HUES48 (cell line): ENCODE measurements around the gene RBP5.

ENCODE experiments used
- H3K27ac ChIP-seq: one replicate; pipeline ENCODE4 v1.7.0; 2013; ENCODE audit warnings: low read depth, low read length, inconsistent platforms
- H3K27me3 ChIP-seq: 2 replicates; pipeline ENCODE4 v1.6.1; 2013; ENCODE audit warnings: mild to moderate bottlenecking, low read length; ENCODE audit not compliant: control insufficient read depth, insufficient read depth
- H3K36me3 ChIP-seq: 2 replicates; pipeline ENCODE4 v1.6.1; 2013; ENCODE audit warnings: low read length; ENCODE audit not compliant: control insufficient read depth, insufficient read depth
- H3K4me1 ChIP-seq: 2 replicates; pipeline ENCODE4 v1.6.1; 2013; ENCODE audit warnings: mild to moderate bottlenecking, low read length; ENCODE audit not compliant: control insufficient read depth, insufficient read depth
- H3K4me3 ChIP-seq: 2 replicates; pipeline ENCODE4 v1.5.1; 2013; ENCODE audit warnings: mild to moderate bottlenecking, low read depth, low read length
- H3K9ac ChIP-seq: 2 replicates; pipeline ENCODE4 v1.6.1; 2013; ENCODE audit warnings: mild to moderate bottlenecking, low read depth, low read length, moderate library complexity
- H3K9me3 ChIP-seq: 2 replicates; pipeline ENCODE4 v1.6.1; 2013; ENCODE audit warnings: low read length; ENCODE audit not compliant: control insufficient read depth, insufficient read depth

The RBP5 gene

GRCh38 chr12:7091171-7091570 is 37.5 kb downstream of the RBP5 start:
- Histone ChIP-seq H3K9ac (no peak overlapping the region), H3K27ac (no peak overlapping the region), H3K27me3 (no peaks in the 10 kb centered on the region; the same call in 1 of the 2 replicates), H3K4me3 (no peak overlapping the region), H3K36me3 (no peaks in the 10 kb centered on the region), H3K9me3 (no peaks in the 10 kb centered on the region), H3K4me1 (peaks cover 11% of the 10 kb centered on the region)

GRCh38 chr12:7090222-7090998 is 38.3 kb downstream of the RBP5 start:
- no peaks in the 10 kb centered on the region; the same call in 1 of the 2 replicates for H3K27me3 ChIP-seq
- H3K36me3 ChIP-seq = no peaks in the 10 kb centered on the region
- no peak overlapping the region for H3K27ac ChIP-seq
- H3K4me3 ChIP-seq = no peak overlapping the region
- H3K9ac ChIP-seq = no peak overlapping the region
- peaks cover 11% of the 10 kb centered on the region for H3K4me1 ChIP-seq
- no peaks in the 10 kb centered on the region; the same call in 1 of the 2 replicates for H3K9me3 ChIP-seq

GRCh38 chr12:7089196-7089871 is 39.4 kb downstream of the RBP5 start:
- no peaks in the 10 kb centered on the region; the same call in 1 of the 2 replicates for H3K9me3 ChIP-seq
- H3K4me3 ChIP-seq = no peak overlapping the region
- H3K4me1 ChIP-seq = peaks cover 11% of the 10 kb centered on the region
- H3K27ac ChIP-seq = no peak overlapping the region
- H3K9ac ChIP-seq = no peak overlapping the region
- no peaks in the 10 kb centered on the region; the same call in 1 of the 2 replicates for H3K27me3 ChIP-seq
- H3K36me3 ChIP-seq = no peaks in the 10 kb centered on the region

- Histone ChIP-seq H3K27ac (no peak overlapping the region), H3K27me3 (no peaks in the 10 kb centered on the region), H3K9me3 (no peaks in the 10 kb centered on the region; the same call in 1 of the 2 replicates), H3K4me1 (no peaks in the 10 kb centered on the region), H3K9ac (no peak overlapping the region), H3K36me3 (0 out of 2 replicates have a peak, but pooled peaks cover 5% of the 10 kb centered on the region), H3K4me3 (no peak overlapping the region)
Observed at GRCh38 chr12:7083125-7083524, 45.6 kb downstream of the RBP5 start.

- Histone ChIP-seq H3K27ac (no peak overlapping the region), H3K4me1 (no peaks in the 10 kb centered on the region), H3K36me3 (0 out of 2 replicates have a peak, but pooled peaks cover 5% of the 10 kb centered on the region), H3K4me3 (no peak overlapping the region), H3K27me3 (no peaks in the 10 kb centered on the region), H3K9me3 (no peaks in the 10 kb centered on the region; the same call in 1 of the 2 replicates), H3K9ac (no peak overlapping the region)
Observed at GRCh38 chr12:7081037-7081436, 47.7 kb downstream of the RBP5 start.

- Histone ChIP-seq H3K4me3 (no peak overlapping the region), H3K9me3 (no peaks in the 10 kb centered on the region), H3K36me3 (0 out of 2 replicates have a peak, but pooled peaks cover 5% of the 10 kb centered on the region), H3K9ac (no peak overlapping the region), H3K27me3 (no peaks in the 10 kb centered on the region), H3K4me1 (no peaks in the 10 kb centered on the region), H3K27ac (no peak overlapping the region)
Observed at GRCh38 chr12:7079826-7080125, 48.9 kb downstream of the RBP5 start.

GRCh38 chr12:7078163-7078562 is 50.5 kb downstream of the RBP5 start:
- H3K4me3 ChIP-seq = no peak overlapping the region
- H3K27ac ChIP-seq = no peak overlapping the region
- H3K9me3 ChIP-seq = no peaks in the 10 kb centered on the region
- no peaks in the 10 kb centered on the region for H3K4me1 ChIP-seq
- no peak overlapping the region for H3K9ac ChIP-seq
- H3K36me3 ChIP-seq = 0 out of 2 replicates have a peak, but pooled peaks cover 2% of the 10 kb centered on the region
- no peaks in the 10 kb centered on the region for H3K27me3 ChIP-seq

GRCh38 chr12:7076493-7076892 is 52.2 kb downstream of the RBP5 start:
- Histone ChIP-seq H3K4me1 (no peaks in the 10 kb centered on the region), H3K4me3 (no peak overlapping the region), H3K27ac (no peak overlapping the region), H3K9ac (no peak overlapping the region), H3K36me3 (no peaks in the 10 kb centered on the region), H3K9me3 (no peaks in the 10 kb centered on the region), H3K27me3 (no peaks in the 10 kb centered on the region)

GRCh38 chr12:7075939-7076338 is 52.8 kb downstream of the RBP5 start:
- Histone ChIP-seq H3K9ac (no peak overlapping the region), H3K27me3 (no peaks in the 10 kb centered on the region), H3K27ac (no peak overlapping the region), H3K4me3 (no peak overlapping the region), H3K4me1 (no peaks in the 10 kb centered on the region), H3K9me3 (no peaks in the 10 kb centered on the region), H3K36me3 (no peaks in the 10 kb centered on the region)

- no peak overlapping the region for H3K27ac ChIP-seq
- no peaks in the 10 kb centered on the region for H3K27me3 ChIP-seq
- no peaks in the 10 kb centered on the region for H3K36me3 ChIP-seq
- no peak overlapping the region for H3K9ac ChIP-seq
- no peak overlapping the region for H3K4me3 ChIP-seq
- no peaks in the 10 kb centered on the region for H3K4me1 ChIP-seq
- H3K9me3 ChIP-seq = no peaks in the 10 kb centered on the region
Observed at GRCh38 chr12:7075518-7075917, 53.2 kb downstream of the RBP5 start.

GRCh38 chr12:7073946-7074345 is 54.7 kb downstream of the RBP5 start:
- Histone ChIP-seq H3K27ac (no peak overlapping the region), H3K36me3 (no peaks in the 10 kb centered on the region), H3K4me1 (no peaks in the 10 kb centered on the region), H3K4me3 (no peak overlapping the region), H3K9ac (no peak overlapping the region), H3K27me3 (no peaks in the 10 kb centered on the region), H3K9me3 (no peaks in the 10 kb centered on the region)
